SJCRH30 (cell line): ENCODE measurements around the gene MYZAP. TPM values are rescaled to one million over a fixed set of nuclear protein-coding genes. Genes with fewer than 3 reads are reported as not detected.
A peak's percentile ranks its signal among the peaks of the same experiment; 100 is the strongest.
"Not testable (repeated sequence)": the region's sequence is repeated elsewhere in the genome, so short reads cannot be mapped to it uniquely, and the experiment has no call there.

ENCODE experiments used
- DNase-seq, 2 experiments: peaks; one replicate each; pipeline ENCODE4 v3.0.0-alpha.2; 2015 to 2020
- H3K27ac ChIP-seq: fragments of 250-450 bp; sonication (Bioruptor Pico); 2 replicates; pipeline ENCODE4 v1.5.1; 2020; ENCODE audit warnings: mild to moderate bottlenecking, moderate library complexity
- H3K27me3 ChIP-seq: fragments of 250-450 bp; sonication (Bioruptor Pico); 2 replicates; pipeline ENCODE4 v1.5.1; 2020; ENCODE audit warnings: mild to moderate bottlenecking, moderate library complexity
- H3K36me3 ChIP-seq: fragments of 250-450 bp; sonication (Bioruptor Pico); 2 replicates; pipeline ENCODE4 v1.5.1; 2020; ENCODE audit warnings: mild to moderate bottlenecking, moderate library complexity
- H3K4me1 ChIP-seq: fragments of 250-450 bp; sonication (Bioruptor Pico); 2 replicates; pipeline ENCODE4 v1.5.1; 2020; ENCODE audit warnings: mild to moderate bottlenecking, moderate library complexity
- H3K4me3 ChIP-seq: fragments of 250-450 bp; sonication (Bioruptor Pico); 2 replicates; pipeline ENCODE4 v1.5.1; 2020; ENCODE audit warnings: mild to moderate bottlenecking, moderate library complexity
- H3K9me3 ChIP-seq: fragments of 250-450 bp; sonication (Bioruptor Pico); replicated peaks from 2 replicates; pipeline ENCODE4 v1.5.1; 2020; ENCODE audit warnings: mild to moderate bottlenecking, moderate library complexity
- total RNA-seq: library from RNA; depleted of rRNA; stranded (reverse); fragments of >200 nt; shearing (Covaris generic); gene quantifications from 2 replicates; pipeline ENCODE4 v1.2.3, GENCODE V29; 2014

The MYZAP gene
- total RNA-seq, 1 experiment from 2014 or later = 15.9 TPM

GRCh38 chr15:57614241-57614640, 22.5 kb downstream of the MYZAP start:
- H3K36me3 ChIP-seq = no peaks in the 10 kb centered on the region; the same call in 1 of the 2 replicates
- no peak for DNase-seq
- H3K9me3 ChIP-seq = no peaks in the 10 kb centered on the region
- no peaks in the 10 kb centered on the region for H3K4me1 ChIP-seq
- no peaks in the 10 kb centered on the region for H3K27me3 ChIP-seq
- H3K27ac ChIP-seq = no peak overlapping the region
- no peak overlapping the region for H3K4me3 ChIP-seq

GRCh38 chr15:57615951-57616496, 24.3 kb downstream of the MYZAP start:
- H3K27me3 ChIP-seq, H3K4me3 ChIP-seq, H3K9me3 ChIP-seq, H3K4me1 ChIP-seq, DNase-seq, H3K27ac ChIP-seq, H3K36me3 ChIP-seq: not testable (repeated sequence)

DNA sequence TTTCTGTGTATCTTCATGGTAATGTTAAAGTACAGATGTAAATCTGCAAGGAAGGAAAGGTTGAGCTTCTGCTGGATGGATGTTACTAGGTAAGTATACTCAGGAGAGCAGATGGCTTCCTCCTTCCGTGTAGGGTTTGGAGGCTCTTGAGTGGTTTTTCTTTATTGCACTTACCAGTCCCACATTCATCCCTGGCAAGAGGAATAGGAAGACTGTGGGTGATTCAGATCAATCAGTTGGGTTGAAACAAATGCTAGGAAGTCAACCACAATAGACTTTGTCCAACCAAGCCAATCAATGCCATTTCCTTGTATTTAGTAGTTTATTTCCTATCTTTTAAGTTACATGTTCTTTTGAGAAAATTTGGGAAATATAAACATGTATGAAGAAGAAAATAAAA, 26.6 kb downstream of the MYZAP start:
- Histone ChIP-seq H3K36me3 (peaks cover 11% of the 10 kb centered on the region), H3K4me1 (no peaks in the 10 kb centered on the region), H3K4me3 (no peak overlapping the region), H3K27me3 (no peaks in the 10 kb centered on the region), H3K27ac (no peak overlapping the region), H3K9me3 (no peaks in the 10 kb centered on the region)
- no peak for DNase-seq

DNA sequence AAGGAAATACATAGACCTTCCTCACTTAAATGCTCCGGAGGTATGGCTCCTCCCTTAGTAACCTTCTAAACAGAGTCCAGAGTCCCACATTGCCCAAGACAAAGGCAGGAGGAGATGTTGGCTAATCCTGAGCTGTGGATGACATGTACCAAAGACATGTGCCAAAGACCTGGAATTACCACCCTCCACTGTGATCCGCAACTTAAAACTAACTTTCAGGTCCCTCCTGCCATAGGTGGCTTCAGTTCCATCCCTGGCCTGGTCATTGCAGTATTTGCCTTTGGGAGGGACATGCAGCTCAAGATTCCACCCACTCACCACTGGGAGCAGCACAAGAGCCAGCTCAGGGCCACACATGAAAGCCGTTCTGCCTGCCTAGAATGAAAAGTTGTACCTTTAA, 28.0 kb downstream of the MYZAP start:
- DNase-seq = no peak
- Histone ChIP-seq H3K27me3 (no peaks in the 10 kb centered on the region), H3K27ac (no peak overlapping the region), H3K4me3 (no peak overlapping the region), H3K36me3 (peaks cover 15% of the 10 kb centered on the region), H3K4me1 (no peaks in the 10 kb centered on the region), H3K9me3 (no peaks in the 10 kb centered on the region)

GRCh38 chr15:57624730-57625129, 33.0 kb downstream of the MYZAP start:
- no peaks in the 10 kb centered on the region for H3K27me3 ChIP-seq
- DNase-seq = no peak
- H3K9me3 ChIP-seq = no peaks in the 10 kb centered on the region
- no peak overlapping the region for H3K4me3 ChIP-seq
- H3K27ac ChIP-seq = no peak overlapping the region
- no peaks in the 10 kb centered on the region for H3K4me1 ChIP-seq
- H3K36me3 ChIP-seq = peaks cover 15% of the 10 kb centered on the region

- Histone ChIP-seq H3K9me3 (no peaks in the 10 kb centered on the region), H3K27ac (no peak overlapping the region), H3K36me3 (peaks cover 17% of the 10 kb centered on the region), H3K4me3 (no peak overlapping the region), H3K4me1 (no peaks in the 10 kb centered on the region), H3K27me3 (no peaks in the 10 kb centered on the region)
- no peak for DNase-seq
Observed at GRCh38 chr15:57625703-57626448, 34.2 kb downstream of the MYZAP start.

- Histone ChIP-seq H3K27me3 (no peaks in the 10 kb centered on the region), H3K4me1 (no peaks in the 10 kb centered on the region), H3K36me3 (peaks cover 12% of the 10 kb centered on the region), H3K27ac (no peak overlapping the region), H3K9me3 (no peaks in the 10 kb centered on the region), H3K4me3 (no peak overlapping the region)
- peak; percentile 11 to 17 for DNase-seq
Observed at GRCh38 chr15:57626713-57627440, 35.2 kb downstream of the MYZAP start.

- no peak overlapping the region for H3K4me3 ChIP-seq
- H3K9me3 ChIP-seq = no peaks in the 10 kb centered on the region
- H3K27me3 ChIP-seq = no peaks in the 10 kb centered on the region
- no peak for DNase-seq
- H3K4me1 ChIP-seq = no peaks in the 10 kb centered on the region
- H3K27ac ChIP-seq = no peak overlapping the region
- peaks cover 5% of the 10 kb centered on the region; the same call in 1 of the 2 replicates for H3K36me3 ChIP-seq
Observed at GRCh38 chr15:57631386-57632110, 39.8 kb downstream of the MYZAP start.

DNA sequence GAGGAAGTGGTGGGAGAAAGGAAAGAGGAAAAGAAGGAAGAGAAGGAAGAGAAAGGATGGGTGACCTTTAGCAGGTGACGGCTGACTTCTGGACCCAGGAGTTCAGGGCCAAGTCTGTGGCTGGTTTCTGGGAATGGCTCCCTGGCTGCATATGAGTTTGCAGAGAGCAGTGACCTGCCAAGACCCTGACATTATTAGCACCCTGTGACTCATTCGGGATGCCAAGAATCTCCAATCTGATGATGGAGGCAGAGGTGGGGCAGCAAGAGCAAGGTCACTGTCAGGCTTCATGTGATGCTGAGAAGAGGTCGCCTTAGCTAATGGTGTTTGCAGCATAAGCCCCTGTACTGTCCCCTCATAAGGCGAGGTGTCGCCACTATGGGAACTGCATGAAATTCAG, 42.6 kb downstream of the MYZAP start:
- H3K36me3 ChIP-seq = peaks cover 5% of the 10 kb centered on the region; the same call in 1 of the 2 replicates
- H3K27ac ChIP-seq = no peak overlapping the region
- H3K4me3 ChIP-seq = no peak overlapping the region
- H3K27me3 ChIP-seq = no peaks in the 10 kb centered on the region
- H3K4me1 ChIP-seq = no peaks in the 10 kb centered on the region
- DNase-seq = no peak
- H3K9me3 ChIP-seq = no peaks in the 10 kb centered on the region

DNA sequence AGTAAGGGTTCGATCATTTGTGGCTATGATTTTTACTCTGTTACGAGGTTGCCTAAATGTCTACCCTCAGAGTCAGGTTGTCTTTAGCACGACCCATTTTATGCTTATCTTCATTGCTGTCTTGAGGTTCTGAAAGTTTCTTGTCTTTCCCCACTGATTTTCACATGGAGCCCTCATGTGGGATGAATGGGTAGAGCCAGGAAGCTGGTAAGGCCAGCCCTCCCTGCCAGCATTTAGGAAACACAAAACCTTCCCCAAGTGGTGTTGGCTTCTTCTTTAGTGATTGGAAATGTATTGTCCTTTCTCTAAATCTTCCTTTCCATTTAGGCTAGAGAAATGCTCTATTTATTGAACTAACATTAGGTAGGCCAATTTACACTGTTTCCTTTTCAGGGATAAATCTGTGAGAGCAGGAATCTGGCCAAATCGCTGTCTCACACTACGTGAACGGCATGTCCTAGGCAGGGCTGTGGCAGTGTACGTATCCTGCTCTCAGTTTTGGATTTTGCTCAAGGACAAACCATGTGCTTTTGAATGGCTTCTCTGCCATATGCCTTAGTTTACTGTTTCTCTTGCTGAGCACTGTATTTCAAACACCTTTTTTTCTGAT, 43.7 kb downstream of the MYZAP start:
- H3K4me1 ChIP-seq = no peaks in the 10 kb centered on the region
- H3K27me3 ChIP-seq = no peaks in the 10 kb centered on the region
- H3K9me3 ChIP-seq = no peaks in the 10 kb centered on the region
- DNase-seq = no peak
- no peak overlapping the region for H3K27ac ChIP-seq
- H3K36me3 ChIP-seq = peaks cover 2% of the 10 kb centered on the region; the same call in 1 of the 2 replicates
- no peak overlapping the region for H3K4me3 ChIP-seq

GRCh38 chr15:57637846-57638245, 46.1 kb downstream of the MYZAP start:
- H3K27ac ChIP-seq = no peak overlapping the region
- no peak for DNase-seq
- H3K9me3 ChIP-seq = no peaks in the 10 kb centered on the region
- no peaks in the 10 kb centered on the region for H3K4me1 ChIP-seq
- peaks cover 2% of the 10 kb centered on the region; the same call in 1 of the 2 replicates for H3K36me3 ChIP-seq
- no peak overlapping the region for H3K4me3 ChIP-seq
- no peaks in the 10 kb centered on the region for H3K27me3 ChIP-seq

GRCh38 chr15:57639306-57639705, 47.6 kb downstream of the MYZAP start:
- Histone ChIP-seq H3K4me1 (no peaks in the 10 kb centered on the region), H3K9me3 (no peaks in the 10 kb centered on the region), H3K27ac (no peak overlapping the region), H3K36me3 (no peaks in the 10 kb centered on the region; the same call in 1 of the 2 replicates), H3K27me3 (no peaks in the 10 kb centered on the region), H3K4me3 (no peak overlapping the region)
- DNase-seq = no peak

- Histone ChIP-seq H3K27me3 (no peaks in the 10 kb centered on the region), H3K4me3 (no peak overlapping the region), H3K9me3 (no peaks in the 10 kb centered on the region), H3K4me1 (no peaks in the 10 kb centered on the region), H3K27ac (no peak overlapping the region), H3K36me3 (no peaks in the 10 kb centered on the region; the same call in 1 of the 2 replicates)
- DNase-seq = peak; percentile 51 to 73
Observed at GRCh38 chr15:57640930-57641682, 49.4 kb downstream of the MYZAP start.

GRCh38 chr15:57643826-57644225, 52.1 kb downstream of the MYZAP start:
- Histone ChIP-seq H3K36me3 (peaks cover 3% of the 10 kb centered on the region; the same call in 1 of the 2 replicates), H3K27me3 (no peaks in the 10 kb centered on the region), H3K4me3 (no peak overlapping the region), H3K27ac (no peak overlapping the region), H3K4me1 (peaks cover 9% of the 10 kb centered on the region), H3K9me3 (no peaks in the 10 kb centered on the region)
- no peak for DNase-seq
